Measurements from ENCODE around the gene LRP8.

The LRP8 gene

GRCh38 chr1:53299233-53299632 lies 28.6 kb downstream of the LRP8 start:
- no peak for DNase-seq (ENCODE audit: extremely low read depth, low read depth)
- no peak for TF ChIP-seq CTCF (IDR thresholded peaks at IDR 0.05; ENCODE audit: low read depth, low read length)

- DNase-seq (ENCODE audit: extremely low read depth, low read depth), result no peak
- TF ChIP-seq CTCF (IDR thresholded peaks at IDR 0.05; ENCODE audit: low read depth, low read length), result no peak
Measured at GRCh38 chr1:53298045-53298637, 29.7 kb downstream of the LRP8 start.

- DNase-seq (ENCODE audit: extremely low read depth, low read depth), result no peak
- no peak for TF ChIP-seq CTCF (IDR thresholded peaks at IDR 0.05; ENCODE audit: low read depth, low read length)
Measured at GRCh38 chr1:53297195-53297594, 30.7 kb downstream of the LRP8 start.

GRCh38 chr1:53296117-53296749 lies 31.6 kb downstream of the LRP8 start:
- no peak for TF ChIP-seq CTCF (IDR thresholded peaks at IDR 0.05; ENCODE audit: low read depth, low read length)
- no peak for DNase-seq (ENCODE audit: extremely low read depth, low read depth)

GRCh38 chr1:53295726-53296116 lies 32.1 kb downstream of the LRP8 start:
- no peak for DNase-seq (ENCODE audit: extremely low read depth, low read depth)
- no peak for TF ChIP-seq CTCF (IDR thresholded peaks at IDR 0.05; ENCODE audit: low read depth, low read length)

- TF ChIP-seq CTCF (IDR thresholded peaks at IDR 0.05; ENCODE audit: low read depth, low read length), result no peak
- DNase-seq (ENCODE audit: extremely low read depth, low read depth), result no peak
Measured at GRCh38 chr1:53295295-53295694, 32.6 kb downstream of the LRP8 start.

GRCh38 chr1:53294567-53294966 lies 33.3 kb downstream of the LRP8 start:
- no peak for TF ChIP-seq CTCF (IDR thresholded peaks at IDR 0.05; ENCODE audit: low read depth, low read length)
- DNase-seq (ENCODE audit: extremely low read depth, low read depth), result no peak

Data from AG09319 (cell line).